Sigmoid colon (tissue), 7 donors: ENCODE data around the gene MGST2. TPM values are rescaled to one million over a fixed set of nuclear protein-coding genes. Genes with fewer than 3 reads are reported as not detected.

ENCODE experiments used
- DNase-seq: peaks from one replicate; pipeline ENCODE4 v3.0.0-alpha.2; 2019
- H3K27ac ChIP-seq, 4 donors: fragments of 200-600 bp; sonication (generic); one replicate each; pipeline ENCODE4 v1.5.1; 2016 to 2019; ENCODE audit warnings: mild to moderate bottlenecking in 1 of 4
- H3K27me3 ChIP-seq, 3 donors: fragments of 200-600 bp; sonication (generic); one replicate each; pipeline ENCODE4 v1.5.1; 2019; ENCODE audit warnings: mild to moderate bottlenecking in 1 of 3
- H3K36me3 ChIP-seq, 4 donors: fragments of 200-600 bp; sonication (generic); one replicate each; pipeline ENCODE4 v1.5.1; 2016 to 2019
- H3K4me1 ChIP-seq, 4 donors: fragments of 200-600 bp; sonication (generic); one replicate each; pipeline ENCODE4 v1.5.1; 2017 to 2019
- H3K4me3 ChIP-seq, 4 donors: fragments of 200-600 bp; sonication (generic); one replicate each; pipeline ENCODE4 v1.5.1; 2017 to 2019; ENCODE audit warnings: mild to moderate bottlenecking in 2 of 4, moderate library complexity in 1 of 4
- H3K9me3 ChIP-seq, 4 donors: fragments of 200-600 bp in 3 of 4; sonication (generic) in 3 of 4; one replicate each; pipeline versions ENCODE4 v1.5.1 to v1.6.1; 2013 to 2019
- CTCF ChIP-seq, 4 experiments: fragments of 450-650 bp in 3 of 4; fragments of 200-600 bp in 1 of 4; IDR thresholded peaks; one replicate each; pipeline ENCODE4 v1.5.1; 2016 to 2019; ENCODE audit warnings: antibody characterized with exemption in 4 of 4, mild to moderate bottlenecking in 3 of 4, moderate library complexity in 2 of 4
- EP300 ChIP-seq, 4 donors: sonication (generic); formaldehyde crosslinking; IDR thresholded peaks; one replicate each; pipeline ENCODE4 v1.6.1; 2017; ENCODE audit warnings: antibody characterized with exemption in 4 of 4
- POLR2A ChIP-seq, 2 donors: fragments of 450-650 bp; IDR thresholded peaks; one replicate each; pipeline ENCODE4 v1.6.1; 2016; ENCODE audit warnings: antibody characterized with exemption in 2 of 2, mild to moderate bottlenecking in 2 of 2, moderate library complexity in 2 of 2
- POLR2AphosphoS5 ChIP-seq, 4 donors: sonication (generic); formaldehyde crosslinking; IDR thresholded peaks; one replicate each; pipeline ENCODE4 v1.6.1; 2017; ENCODE audit warnings: antibody characterized with exemption in 4 of 4
- WGBS, 2 donors: extraction: QIAGEN DNeasy Blood & Tissue Kit; methylation state at CpG; one replicate each; pipeline ENCODE4 v1.1.7; 2013; 5-methylcytosine and 5-hydroxymethylcytosine counted together
- intact Hi-C: fragments of 100-400 bp; cut with DNase I; formaldehyde crosslinking; loops from one replicate; pipeline ENCODE4 v1.15.1; 2023
- polyA plus RNA-seq, 3 donors: library from polyadenylated mRNA; stranded (reverse); fragments of 200-250 nt; gene quantifications; one replicate each; pipeline ENCODE4 v1.2.3, GENCODE V29; 2013
- total RNA-seq, 4 donors: library from RNA; depleted of rRNA; stranded (reverse); fragments of >200 nt; gene quantifications; one replicate each; pipeline ENCODE4 v1.1.0, GENCODE V29; 2016
- donor health status: healthy with polysubstance abuse.
- donor health status: Bipolar disorder and iron deficiency.
- donor health status: healthy.

MGST2 gene
- total and polyA plus RNA-seq, 7 donors = 30.8 to 143 (median 48.2) TPM

GRCh38 chr4:139710073-139710472 lies 44.5 kb downstream of the MGST2 start:
- H3K27ac ChIP-seq = no peak overlapping the region
- TF ChIP-seq POLR2AphosphoS5 (IDR thresholded peaks at IDR 0.05) (no peak), CTCF (IDR thresholded peaks at IDR 0.05) (no peak), POLR2A (IDR thresholded peaks at IDR 0.05) (no peak), EP300 (IDR thresholded peaks at IDR 0.05) (no peak)
- H3K4me1 ChIP-seq = peaks cover 0 to 27% (median 20%) of the 10 kb centered on the region in 4 donors
- peaks cover 0 to 12% (median 0%) of the 10 kb centered on the region in 4 donors for H3K36me3 ChIP-seq
- DNase-seq = no peak
- no peaks in the 10 kb centered on the region for H3K27me3 ChIP-seq
- intact Hi-C loops = no loop called here
- H3K9me3 ChIP-seq = no peaks in the 10 kb centered on the region
- 86 to 90% methylated on average over 2 of the region's 2 CpGs for WGBS, 2 donors
- H3K4me3 ChIP-seq = no peak overlapping the region

- Histone ChIP-seq H3K4me3 (no peak overlapping the region), H3K4me1 (peaks cover 0 to 27% (median 20%) of the 10 kb centered on the region in 4 donors), H3K27ac (peak overlapping the region in 1 of 4 donors; percentile 45), H3K9me3 (no peaks in the 10 kb centered on the region), H3K27me3 (no peaks in the 10 kb centered on the region), H3K36me3 (no peaks in the 10 kb centered on the region)
- DNase-seq = no peak
- TF ChIP-seq EP300 (IDR thresholded peaks at IDR 0.05) = no peak
- TF ChIP-seq POLR2AphosphoS5 (IDR thresholded peaks at IDR 0.05) = no peak
- no peak for TF ChIP-seq POLR2A (IDR thresholded peaks at IDR 0.05)
- TF ChIP-seq CTCF (IDR thresholded peaks at IDR 0.05) = no peak
- intact Hi-C loops = no loop called here
- 32 to 92% methylated on average over 4 of the region's 4 CpGs for WGBS, 2 donors
Measured at GRCh38 chr4:139711461-139711860, 45.8 kb downstream of the MGST2 start.

GRCh38 chr4:139712882-139713281 lies 47.3 kb downstream of the MGST2 start:
- H3K4me1 ChIP-seq = peaks cover 0 to 27% (median 20%) of the 10 kb centered on the region in 4 donors
- peak overlapping the region; percentile 15 to 60 (median 33) for H3K27ac ChIP-seq
- no peak for TF ChIP-seq EP300 (IDR thresholded peaks at IDR 0.05)
- TF ChIP-seq POLR2A (IDR thresholded peaks at IDR 0.05) = no peak
- TF ChIP-seq POLR2AphosphoS5 (IDR thresholded peaks at IDR 0.05) = no peak
- TF ChIP-seq CTCF (IDR thresholded peaks at IDR 0.05) = no peak
- H3K36me3 ChIP-seq = peaks cover 0 to 6% (median 0%) of the 10 kb centered on the region in 4 donors
- intact Hi-C loops = no loop called here
- WGBS, 2 donors = 88 to 96% methylated on average over 2 of the region's 2 CpGs
- no peak overlapping the region for H3K4me3 ChIP-seq
- DNase-seq = no peak
- no peaks in the 10 kb centered on the region for H3K27me3 ChIP-seq
- H3K9me3 ChIP-seq = no peaks in the 10 kb centered on the region

- peaks cover 0 to 26% (median 20%) of the 10 kb centered on the region in 4 donors for H3K4me1 ChIP-seq
- intact Hi-C loops = loop anchor here (1.0 kb wide), 1 partner anchor 40 kb away; no protein-coding TSS in a partner anchor
- H3K9me3 ChIP-seq = no peaks in the 10 kb centered on the region
- H3K36me3 ChIP-seq = peaks cover 0 to 28% (median 4%) of the 10 kb centered on the region in 4 donors
- TF ChIP-seq EP300 (IDR thresholded peaks at IDR 0.05) (no peak), CTCF (IDR thresholded peaks at IDR 0.05) (no peak), POLR2A (IDR thresholded peaks at IDR 0.05) (no peak), POLR2AphosphoS5 (IDR thresholded peaks at IDR 0.05) (no peak)
- H3K27me3 ChIP-seq = no peaks in the 10 kb centered on the region
- no peak overlapping the region for H3K4me3 ChIP-seq
- 90 to 91% methylated on average over 9 of the region's 9 CpGs for WGBS, 2 donors
- no peak overlapping the region for H3K27ac ChIP-seq
- DNase-seq = no peak
Measured at GRCh38 chr4:139715746-139716391, 50.2 kb downstream of the MGST2 start.
